CD4-positive, alpha-beta memory T cell (primary cell): ENCODE results near the gene TRIM7. TPM values are rescaled to one million over a fixed set of nuclear protein-coding genes. Genes with fewer than 3 reads are reported as not detected.

Experiments used
- CTCF ChIA-PET: fragments of 350-600 bp; sonication (Branson Sonifier 250); formaldehyde crosslinking; loops from one replicate; lab custom pipeline; 2021; ENCODE audit warnings: inconsistent platforms; ENCODE audit not compliant: partially characterized antibody; lab: Charles Lee
- POLR2A ChIA-PET: fragments of 350-600 bp; sonication (Branson Sonifier 250); formaldehyde crosslinking; loops from one replicate; lab custom pipeline; 2021; ENCODE audit not compliant: partially characterized antibody; lab: Charles Lee
- DNase-seq, 5 donors: peaks; one replicate each; pipeline versions ENCODE4 v3.0.0 to v3.0.0-alpha.2; 2020 to 2022; ENCODE audit warnings: mixed read lengths in 1 of 5
- H3K27ac ChIP-seq: one replicate; pipeline ENCODE4 v1.7.0; 2013; ENCODE audit warnings: low read depth, low read length
- H3K27me3 ChIP-seq: 2 replicates; pipeline ENCODE4 v1.7.0; 2013; ENCODE audit warnings: mild to moderate bottlenecking, low read length, moderate library complexity; ENCODE audit not compliant: insufficient read depth
- H3K36me3 ChIP-seq: 2 replicates; pipeline ENCODE4 v1.7.0; 2013; ENCODE audit warnings: mild to moderate bottlenecking, low read length, moderate library complexity; ENCODE audit not compliant: insufficient read depth
- H3K4me1 ChIP-seq: 2 replicates; pipeline ENCODE4 v1.7.0; 2013; ENCODE audit warnings: mild to moderate bottlenecking, low read length, moderate library complexity; ENCODE audit not compliant: insufficient read depth
- H3K4me3 ChIP-seq, 2 donors: one replicate each; pipeline ENCODE4 v1.7.0; 2013; ENCODE audit warnings: low read length in 2 of 2, mild to moderate bottlenecking in 1 of 2
- H3K9me3 ChIP-seq, 2 donors: one replicate each; pipeline ENCODE4 v1.7.0; 2013; ENCODE audit warnings: low read length in 2 of 2, control low read depth in 1 of 2; ENCODE audit not compliant: control insufficient read depth in 1 of 2
- H3K27ac Mint-ChIP-seq, 7 donors: one replicate each; pipeline ENCODE4 v1.8.0; 2020 to 2021; ENCODE audit warnings: mixed read lengths in 7 of 7, mild to moderate bottlenecking in 6 of 7, inconsistent platforms in 3 of 7, moderate library complexity in 3 of 7
- H3K27me3 Mint-ChIP-seq, 2 donors: one replicate each; pipeline ENCODE4 v1.8.0; 2020 to 2021; ENCODE audit warnings: mixed read lengths in 2 of 2
- H3K36me3 Mint-ChIP-seq, 2 donors: one replicate each; pipeline ENCODE4 v1.8.0; 2020 to 2021; ENCODE audit warnings: mixed read lengths in 2 of 2, inconsistent platforms in 1 of 2, mild to moderate bottlenecking in 1 of 2
- H3K4me1 Mint-ChIP-seq, 4 donors: one replicate each; pipeline ENCODE4 v1.8.0; 2020 to 2021; ENCODE audit warnings: mixed read lengths in 4 of 4, mild to moderate bottlenecking in 1 of 4
- H3K4me3 Mint-ChIP-seq, 8 donors: one replicate each; pipeline ENCODE4 v1.8.0; 2020 to 2021; ENCODE audit warnings: mixed read lengths in 8 of 8, mild to moderate bottlenecking in 7 of 8, moderate library complexity in 6 of 8, inconsistent platforms in 3 of 8
- H3K9me3 Mint-ChIP-seq, 8 donors: one replicate each; pipeline ENCODE4 v1.8.0; 2020 to 2021; ENCODE audit warnings: mixed read lengths in 8 of 8, mild to moderate bottlenecking in 5 of 8, inconsistent platforms in 3 of 8, moderate library complexity in 1 of 8
- intact Hi-C: fragments of 100-400 bp; cut with micrococcal nuclease; formaldehyde crosslinking; loops from one replicate; pipeline ENCODE4 v1.15.1; 2023
- polyA plus RNA-seq, 2 donors: library from polyadenylated mRNA; unstranded; fragments of 300-500 nt; fragmentation: Illumina TruSeq; gene quantifications; one replicate each; pipeline ENCODE4 v1.2.3, GENCODE V29; 2021
- total RNA-seq, 2 experiments: library from RNA; stranded (reverse); gene quantifications; one replicate each; pipeline ENCODE4 v1.2.3, GENCODE V29; 2021

Gene TRIM7
- total and polyA plus RNA-seq, 4 experiments from 2014 or later = 0.63 to 4.2 (median 2.0) TPM

- H3K27me3 ChIP-seq = no peaks in the 10 kb centered on the region
- Mint-ChIP-seq H3K4me1 (peaks cover 41 to 82% (median 62%) of the 10 kb centered on the region in 4 donors), H3K4me3 (peak overlapping the region; percentile 93 to 100 (median 98)), H3K27me3 (no peaks in the 10 kb centered on the region), H3K27ac (peak overlapping the region; percentile 96 to 100 (median 99)), H3K36me3 (peaks cover 36 to 66% of the 10 kb centered on the region in 2 donors), H3K9me3 (peaks cover 0 to 2% (median 0%) of the 10 kb centered on the region in 8 donors)
- ChIA-PET POLR2A (interaction anchor here (0.6 to 22.7 kb wide), 10 partner anchors 8 to 59 kb away, joined by 3 to 397 read pairs (median 16); partner anchors contain the start of genes TRIM41 and TRIM52), CTCF (interaction anchor here (1.0 to 5.3 kb wide), 4 partner anchors 14 to 58 kb away, joined by 3 to 22 read pairs (median 4); partner anchors contain the start of gene TRIM52)
- H3K4me1 ChIP-seq = peaks cover 54% of the 10 kb centered on the region
- no peaks in the 10 kb centered on the region for H3K9me3 ChIP-seq
- intact Hi-C loops = loop anchor here (1.0 kb wide), 1 partner anchor 20 kb away; the partner anchor contains the start of gene TRIM41
- H3K4me3 ChIP-seq = peak overlapping the region; percentile 97 to 98
- H3K36me3 ChIP-seq = peaks cover 30% of the 10 kb centered on the region
- peak overlapping the region; percentile 96 for H3K27ac ChIP-seq
- DNase-seq = peak in 1 of 5 donors; percentile 27
Measured at GRCh38 chr5:181243018-181243563, 38.1 kb upstream of the TRIM7 start.

GRCh38 chr5:181242031-181242451, 37.0 kb upstream of the TRIM7 start:
- Histone ChIP-seq H3K27ac (peak overlapping the region; percentile 96), H3K27me3 (no peaks in the 10 kb centered on the region), H3K36me3 (peaks cover 40% of the 10 kb centered on the region), H3K4me1 (peaks cover 44% of the 10 kb centered on the region), H3K4me3 (peak overlapping the region; percentile 97 to 98), H3K9me3 (no peaks in the 10 kb centered on the region)
- CTCF ChIA-PET = interaction anchor here (1.3 kb wide), 1 partner anchor 58 kb away, joined by 5 read pairs; no protein-coding TSS in a partner anchor
- Mint-ChIP-seq H3K4me3 (peak overlapping the region; percentile 93 to 100 (median 98)), H3K27me3 (no peaks in the 10 kb centered on the region), H3K9me3 (peaks cover 0 to 2% (median 0%) of the 10 kb centered on the region in 8 donors), H3K36me3 (peaks cover 46 to 75% of the 10 kb centered on the region in 2 donors), H3K27ac (peak overlapping the region; percentile 96 to 100 (median 99)), H3K4me1 (peaks cover 35 to 77% (median 56%) of the 10 kb centered on the region in 4 donors)
- intact Hi-C loops = no loop called here
- DNase-seq = no peak
- POLR2A ChIA-PET = interaction anchor here (1.4 to 22.7 kb wide), 5 partner anchors 10 to 52 kb away, joined by 5 to 397 read pairs (median 143); partner anchors contain the start of genes TRIM41 and TRIM52

- H3K27me3 Mint-ChIP-seq = no peaks in the 10 kb centered on the region
- POLR2A ChIA-PET = interaction anchor here (0.8 to 22.7 kb wide), 5 partner anchors 10 to 51 kb away, joined by 4 to 397 read pairs (median 143); partner anchors contain the start of genes TRIM41 and TRIM52
- H3K27ac Mint-ChIP-seq = peak overlapping the region; percentile 96 to 100 (median 99)
- CTCF ChIA-PET = interaction anchor here (0.7 to 1.3 kb wide), 2 partner anchors 10 to 57 kb away, joined by 3 to 5 read pairs; no protein-coding TSS in a partner anchor
- peak overlapping the region; percentile 96 for H3K27ac ChIP-seq
- peaks cover 51 to 80% of the 10 kb centered on the region in 2 donors for H3K36me3 Mint-ChIP-seq
- H3K9me3 Mint-ChIP-seq = peaks cover 0 to 2% (median 0%) of the 10 kb centered on the region in 8 donors
- DNase-seq = peak in 2 of 5 donors; percentile 23 to 71
- H3K36me3 ChIP-seq = peaks cover 46% of the 10 kb centered on the region
- no peaks in the 10 kb centered on the region for H3K9me3 ChIP-seq
- intact Hi-C loops = no loop called here
- peaks cover 41% of the 10 kb centered on the region for H3K4me1 ChIP-seq
- H3K27me3 ChIP-seq = no peaks in the 10 kb centered on the region
- peak overlapping the region in 1 of 2 donors; percentile 98 for H3K4me3 ChIP-seq
- peaks cover 35 to 75% (median 55%) of the 10 kb centered on the region in 4 donors for H3K4me1 Mint-ChIP-seq
- H3K4me3 Mint-ChIP-seq = peak overlapping the region; percentile 93 to 100 (median 98)
Measured at GRCh38 chr5:181241393-181241975, 36.5 kb upstream of the TRIM7 start.

- ChIA-PET POLR2A (interaction anchor here (0.8 to 22.7 kb wide), 7 partner anchors 10 to 54 kb away, joined by 3 to 397 read pairs (median 4); partner anchors contain the start of genes TRIM41, TRIM52 and TRIM7), CTCF (no interaction called here)
- peak overlapping the region in 3 of 8 donors; percentile 14 to 67 (median 17) for H3K4me3 Mint-ChIP-seq
- H3K36me3 ChIP-seq = peaks cover 63% of the 10 kb centered on the region
- H3K27me3 ChIP-seq = no peaks in the 10 kb centered on the region
- H3K9me3 Mint-ChIP-seq = peaks cover 0 to 2% (median 0%) of the 10 kb centered on the region in 8 donors
- peak overlapping the region; percentile 23 for H3K27ac ChIP-seq
- no peak overlapping the region for H3K4me3 ChIP-seq
- peaks cover 23% of the 10 kb centered on the region for H3K4me1 ChIP-seq
- no peaks in the 10 kb centered on the region for H3K27me3 Mint-ChIP-seq
- no peaks in the 10 kb centered on the region for H3K9me3 ChIP-seq
- intact Hi-C loops = no loop called here
- peak overlapping the region; percentile 10 to 100 (median 68) for H3K27ac Mint-ChIP-seq
- no peak for DNase-seq
- peaks cover 20 to 61% (median 39%) of the 10 kb centered on the region in 4 donors for H3K4me1 Mint-ChIP-seq
- peaks cover 67 to 95% of the 10 kb centered on the region in 2 donors for H3K36me3 Mint-ChIP-seq
Measured at GRCh38 chr5:181239062-181239663, 34.2 kb upstream of the TRIM7 start.

GRCh38 chr5:181237729-181238385, 32.9 kb upstream of the TRIM7 start:
- intact Hi-C loops = no loop called here
- no peak for DNase-seq
- Mint-ChIP-seq H3K4me1 (peaks cover 19 to 52% (median 33%) of the 10 kb centered on the region in 4 donors), H3K9me3 (no peaks in the 10 kb centered on the region), H3K36me3 (peaks cover 72 to 93% of the 10 kb centered on the region in 2 donors), H3K27ac (peak overlapping the region; percentile 7 to 100 (median 74)), H3K4me3 (no peak overlapping the region), H3K27me3 (no peaks in the 10 kb centered on the region)
- no peaks in the 10 kb centered on the region for H3K9me3 ChIP-seq
- H3K36me3 ChIP-seq = peaks cover 72% of the 10 kb centered on the region
- H3K27ac ChIP-seq = peak overlapping the region; percentile 13
- no peaks in the 10 kb centered on the region for H3K27me3 ChIP-seq
- no peak overlapping the region for H3K4me3 ChIP-seq
- peaks cover 23% of the 10 kb centered on the region for H3K4me1 ChIP-seq
- ChIA-PET CTCF (no interaction called here), POLR2A (interaction anchor here (0.8 to 22.7 kb wide), 5 partner anchors 11 to 46 kb away, joined by 3 to 397 read pairs (median 4); partner anchors contain the start of genes TRIM41, TRIM52 and TRIM7)

GRCh38 chr5:181236954-181237641, 32.1 kb upstream of the TRIM7 start:
- Mint-ChIP-seq H3K27ac (peak overlapping the region in 4 of 7 donors; percentile 24 to 100 (median 64)), H3K4me3 (no peak overlapping the region), H3K36me3 (peaks cover 71 to 91% of the 10 kb centered on the region in 2 donors), H3K9me3 (no peaks in the 10 kb centered on the region), H3K4me1 (peaks cover 14 to 46% (median 26%) of the 10 kb centered on the region in 4 donors), H3K27me3 (no peaks in the 10 kb centered on the region)
- H3K4me1 ChIP-seq = peaks cover 16% of the 10 kb centered on the region
- no peak overlapping the region for H3K4me3 ChIP-seq
- ChIA-PET CTCF (no interaction called here), POLR2A (interaction anchor here (0.8 to 22.7 kb wide), 5 partner anchors 11 to 45 kb away, joined by 3 to 397 read pairs (median 4); partner anchors contain the start of genes TRIM41, TRIM52 and TRIM7)
- H3K27me3 ChIP-seq = no peaks in the 10 kb centered on the region
- intact Hi-C loops = no loop called here
- H3K27ac ChIP-seq = peak overlapping the region; percentile 13
- no peaks in the 10 kb centered on the region for H3K9me3 ChIP-seq
- H3K36me3 ChIP-seq = peaks cover 76% of the 10 kb centered on the region
- DNase-seq = no peak
